AG10803 (cell line): ENCODE measurements around the gene PNPLA7.
A peak's percentile ranks its signal among the peaks of the same experiment; 100 is the strongest.

Experiments
- DNase-seq: peaks from one replicate; pipeline ENCODE4 v3.0.0; 2010; ENCODE audit warnings: low read depth
- H3K4me3 ChIP-seq: 2 replicates; pipeline ENCODE4 v1.5.1; 2011; ENCODE audit warnings: mild to moderate bottlenecking, low read length, control low read depth
- CTCF ChIP-seq: conservative IDR thresholded peaks from 2 replicates; pipeline ENCODE4 v1.5.1; 2011; ENCODE audit warnings: mild to moderate bottlenecking, low read length, control low read depth, inconsistent platforms

Gene PNPLA7

GRCh38 chr9:137421838-137422603 lies 128.2 kb downstream of the PNPLA7 start:
- no peak for DNase-seq
- no peak for TF ChIP-seq CTCF
- H3K4me3 ChIP-seq = peak overlapping the region; percentile 75

- no peak for DNase-seq
- no peak for TF ChIP-seq CTCF
- no peak overlapping the region for H3K4me3 ChIP-seq
These were observed 132.8 kb downstream of the PNPLA7 start for GRCh38 chr9:137417161-137418021.

DNA sequence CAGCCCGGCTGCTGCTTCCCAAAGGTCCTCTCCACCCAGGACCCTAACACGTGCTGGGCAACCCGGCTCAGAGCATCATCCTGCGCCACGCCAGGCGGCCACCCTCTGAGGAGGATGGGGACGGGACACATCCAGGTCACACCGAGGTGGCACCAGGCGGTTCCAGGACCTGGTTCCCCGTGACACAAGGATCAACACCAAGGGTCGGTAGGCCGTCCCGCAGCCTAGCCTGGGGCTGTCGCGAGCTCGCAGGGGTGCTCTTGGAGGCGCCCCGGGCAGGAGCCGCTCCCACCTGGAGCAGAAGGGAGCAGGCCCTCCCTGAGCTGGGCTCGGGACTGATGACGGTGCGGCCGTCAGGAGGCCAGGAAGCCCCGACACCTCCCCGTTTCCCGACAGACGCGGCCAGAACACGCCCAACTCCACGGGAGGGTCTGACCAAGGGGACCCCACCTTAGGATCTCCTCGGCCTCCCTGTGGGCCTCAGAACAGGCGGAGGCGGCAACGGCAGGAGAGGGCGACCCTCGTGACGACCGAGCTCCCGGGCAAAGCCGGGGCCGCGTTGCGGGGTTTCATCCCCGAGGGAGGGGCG lies 133.5 kb downstream of the PNPLA7 start:
- no peak for TF ChIP-seq CTCF
- DNase-seq = no peak
- H3K4me3 ChIP-seq = no peak overlapping the region

DNA sequence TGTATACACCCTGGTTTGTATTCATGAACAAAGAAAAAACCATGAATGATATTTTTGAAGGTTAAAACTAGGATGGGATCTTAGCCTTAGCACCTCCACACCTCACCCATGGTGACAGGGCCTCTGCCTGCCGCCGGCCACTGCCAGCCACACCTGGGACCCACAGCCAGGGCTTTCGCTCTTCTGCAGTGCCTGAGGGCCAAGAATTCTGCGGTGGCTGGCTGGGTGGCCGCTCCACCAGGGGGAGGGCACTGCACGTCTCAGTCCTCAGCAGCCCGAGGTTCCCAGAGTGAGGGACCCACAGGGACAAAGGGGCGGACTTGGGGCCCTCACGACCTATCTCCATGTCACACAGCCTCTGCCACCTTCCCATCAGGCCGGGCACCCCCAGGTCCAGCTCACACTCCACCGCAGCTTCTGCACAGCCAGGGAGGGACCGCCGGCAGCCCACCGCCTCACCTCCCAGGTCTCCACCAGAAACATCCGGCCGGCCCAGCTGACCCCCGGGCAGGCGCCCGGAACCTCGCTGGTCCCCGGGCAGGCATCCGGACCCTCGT lies 134.1 kb downstream of the PNPLA7 start:
- no peak for TF ChIP-seq CTCF
- H3K4me3 ChIP-seq = no peak overlapping the region
- DNase-seq = no peak

DNA sequence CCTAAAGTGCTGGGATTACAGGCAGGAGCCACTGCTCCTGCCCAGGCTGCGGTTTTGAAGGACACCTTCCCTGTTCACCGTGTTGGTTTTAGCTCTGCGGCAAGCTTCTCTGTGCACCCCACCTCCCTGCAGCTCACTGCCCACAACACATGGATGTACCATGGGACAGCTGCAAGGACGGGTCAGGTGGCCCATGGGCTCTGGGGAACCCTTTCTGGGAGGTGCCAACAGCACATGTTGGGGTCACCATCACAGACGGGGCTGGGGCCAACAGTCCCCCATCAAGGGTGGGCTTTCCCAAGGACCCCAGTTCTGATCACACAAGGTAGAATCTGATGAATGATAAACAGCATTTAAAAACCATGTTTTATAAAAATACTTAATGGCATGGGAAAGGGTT lies 134.8 kb downstream of the PNPLA7 start:
- no peak overlapping the region for H3K4me3 ChIP-seq
- TF ChIP-seq CTCF = no peak
- DNase-seq = no peak

- no peak for TF ChIP-seq CTCF
- no peak for DNase-seq
- H3K4me3 ChIP-seq = no peak overlapping the region
These were observed 137.8 kb downstream of the PNPLA7 start for GRCh38 chr9:137412431-137412830.
